ENCODE results near the gene CARD6. TPM values are rescaled to one million over a fixed set of nuclear protein-coding genes. Genes with fewer than 3 reads are reported as not detected.
"Not testable (repeated sequence)": the region's sequence is repeated elsewhere in the genome, so short reads cannot be mapped to it uniquely, and the experiment has no call there.

The CARD6 gene
- polyA plus RNA-seq, 2 of the 4 experiments (the other 2 are of a cell fraction) = 5.2 to 5.7 TPM

- no peak overlapping the region for H3K4me3 ChIP-seq
- no peak overlapping the region for H3K27ac ChIP-seq
- WGBS (ENCODE audit: missing lambda C conversion rate) = 24% methylated on average over 4 of the region's 4 CpGs
- ChIA-PET CTCF (interaction anchor here (2.1 kb wide), 1 partner anchor 22 kb away, joined by 7 read pairs; no protein-coding TSS in a partner anchor), POLR2A (no interaction called here)
- FAIRE-seq = no peak
- H3K4me1 ChIP-seq = no peaks in the 10 kb centered on the region
- TF ChIP-seq ZFP36 (IDR thresholded peaks at IDR 0.05; ENCODE audit: borderline replicate concordance, partially characterized antibody) (peak; percentile 74), EHMT2 (IDR thresholded peaks at IDR 0.05; ENCODE audit: low read depth) (no peak)
- no peak for DNase-seq (ENCODE audit: low read depth in 1 of 2, low spot score in 1 of 2)
- ATAC-seq = no peak
- no peaks in the 10 kb centered on the region for H3K9me3 ChIP-seq
- H3K4me2 ChIP-seq = no peak overlapping the region
Observed at GRCh38 chr5:40882291-40882690, 41.1 kb downstream of the CARD6 start.

GRCh38 chr5:40883051-40883450, 41.9 kb downstream of the CARD6 start:
- ATAC-seq; H3K9me3 ChIP-seq; H3K4me3 ChIP-seq; H3K27ac ChIP-seq; POLR2A ChIA-PET; H3K4me1 ChIP-seq; H3K4me2 ChIP-seq; FAIRE-seq; DNase-seq (ENCODE audit: low read depth in 1 of 2, low spot score in 1 of 2): not testable (repeated sequence)
- CTCF ChIA-PET = interaction anchor here (0.6 to 2.1 kb wide), 2 partner anchors 22 to 1341 kb away, joined by 3 to 7 read pairs; no protein-coding TSS in a partner anchor
- WGBS (ENCODE audit: missing lambda C conversion rate) = 0% methylated on average over 1 of the region's 1 CpG

DNA sequence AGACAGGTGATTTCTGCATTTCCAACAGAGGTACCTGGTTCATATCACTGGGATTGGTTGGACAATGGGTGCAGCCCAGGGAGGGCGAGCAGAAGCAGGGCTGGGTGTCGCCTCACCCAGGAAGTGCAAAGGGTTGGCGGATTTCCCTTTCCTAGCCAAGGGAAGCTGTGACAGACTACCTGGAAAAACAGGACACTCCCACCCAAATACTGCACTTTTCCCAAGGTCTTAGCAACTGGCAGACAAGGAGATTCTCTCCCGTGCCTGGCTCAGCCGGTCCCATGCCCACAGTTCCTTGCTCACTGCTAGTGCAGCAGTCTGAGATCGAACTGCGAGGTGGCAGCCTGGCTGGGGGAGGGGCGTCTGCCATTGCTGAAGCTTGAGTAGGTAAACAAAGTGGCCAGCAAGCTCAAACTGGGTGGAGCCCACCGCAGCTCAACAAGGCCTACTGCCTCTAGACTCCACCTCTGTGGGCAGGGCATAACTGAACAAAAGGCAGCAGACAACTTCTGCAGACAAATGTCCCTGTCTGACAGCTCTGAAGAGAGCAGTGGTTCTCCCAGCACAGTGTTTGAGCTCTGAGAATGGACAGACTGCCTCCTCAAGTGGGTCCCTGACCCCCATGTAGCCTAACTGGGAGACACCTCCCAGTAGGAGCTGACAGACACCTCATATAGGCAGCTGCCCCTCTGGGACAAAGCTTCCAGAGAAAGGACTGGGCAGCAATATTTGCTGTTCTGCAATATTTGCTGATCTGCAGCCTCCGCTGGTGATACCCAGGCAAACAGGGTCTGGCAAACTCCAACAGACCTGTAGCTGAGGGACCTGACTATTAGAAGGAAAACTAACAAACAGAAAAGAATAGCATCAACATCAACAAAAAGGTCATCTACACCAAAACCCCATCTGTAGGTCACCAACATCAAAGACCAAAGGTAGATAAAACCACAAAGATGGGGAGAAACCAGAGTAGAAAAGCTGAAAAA, 54.6 kb downstream of the CARD6 start:
- H3K9me3 ChIP-seq; DNase-seq (ENCODE audit: low read depth in 1 of 2, low spot score in 1 of 2); FAIRE-seq; H3K4me1 ChIP-seq; POLR2A ChIA-PET; H3K4me3 ChIP-seq; ATAC-seq; H3K4me2 ChIP-seq; H3K27ac ChIP-seq: not testable (repeated sequence)
- 30% methylated on average over 10 of the region's 10 CpGs for whole genome bisulfite sequencing (ENCODE audit: missing lambda C conversion rate)
- CTCF ChIA-PET = interaction anchor here (0.9 to 1.1 kb wide), 2 partner anchors 9 kb away, joined by 3 to 4 read pairs; no protein-coding TSS in a partner anchor

DNA sequence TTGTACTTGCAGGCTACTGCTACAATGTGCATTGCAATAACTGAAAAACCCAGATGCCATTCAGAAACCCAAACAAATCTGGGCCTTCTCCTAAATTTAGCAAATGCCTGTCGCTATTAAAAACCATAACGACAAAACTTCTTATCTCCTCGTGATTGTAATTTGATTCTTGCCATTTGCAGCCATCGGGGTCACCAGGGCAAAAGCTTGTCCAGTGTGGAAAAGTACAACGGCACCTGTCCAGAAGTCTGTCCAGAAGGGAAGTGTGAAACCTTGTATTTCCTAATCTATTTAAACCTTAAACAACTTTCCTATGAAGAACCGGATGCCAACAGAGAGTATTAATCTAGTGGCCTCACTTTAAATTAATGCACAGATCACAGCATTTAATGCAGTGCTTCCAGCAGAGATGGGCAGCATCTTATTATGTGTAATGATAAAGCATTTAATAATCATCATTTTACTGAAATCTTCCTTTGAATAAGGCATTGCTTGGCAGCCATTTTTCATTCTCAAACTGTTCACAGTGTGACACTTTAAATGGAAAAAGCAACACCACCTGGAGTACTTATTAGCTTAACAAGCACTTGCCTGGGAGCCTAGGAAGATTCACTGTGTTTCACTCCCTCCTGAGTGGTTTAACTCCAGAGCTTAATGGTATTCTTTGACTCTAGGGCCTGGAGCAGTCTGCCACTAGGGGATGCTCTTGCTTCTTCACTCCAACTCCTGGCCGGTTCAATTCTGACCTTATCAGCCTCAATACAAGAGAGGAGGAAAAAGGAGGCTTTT, 63.2 kb downstream of the CARD6 start:
- WGBS (ENCODE audit: missing lambda C conversion rate) = 44% methylated on average over 7 of the region's 7 CpGs
- ChIA-PET POLR2A (no interaction called here), CTCF (interaction anchor here (0.5 to 2.3 kb wide), 40 partner anchors 8 to 1331 kb away, joined by 3 to 18 read pairs (median 4); partner anchors contain the start of gene PLCXD3)
- TF ChIP-seq RFX5 (IDR thresholded peaks at IDR 0.05) (no peak), KDM5A (IDR thresholded peaks at IDR 0.05) (no peak), RARB (CRISPR knock-in tag; IDR thresholded peaks at IDR 0.05) (no peak), SMC3 (IDR thresholded peaks at IDR 0.05) (peak; percentile 83), MAX (IDR thresholded peaks at IDR 0.05) (no peak), RAD21 (conservative IDR thresholded peaks at IDR 0.05 in 1 of 2, IDR thresholded peaks at IDR 0.05 in 1 of 2) (peak; percentile 88 to 96)
- TF ChIP-seq, protein P1, sequence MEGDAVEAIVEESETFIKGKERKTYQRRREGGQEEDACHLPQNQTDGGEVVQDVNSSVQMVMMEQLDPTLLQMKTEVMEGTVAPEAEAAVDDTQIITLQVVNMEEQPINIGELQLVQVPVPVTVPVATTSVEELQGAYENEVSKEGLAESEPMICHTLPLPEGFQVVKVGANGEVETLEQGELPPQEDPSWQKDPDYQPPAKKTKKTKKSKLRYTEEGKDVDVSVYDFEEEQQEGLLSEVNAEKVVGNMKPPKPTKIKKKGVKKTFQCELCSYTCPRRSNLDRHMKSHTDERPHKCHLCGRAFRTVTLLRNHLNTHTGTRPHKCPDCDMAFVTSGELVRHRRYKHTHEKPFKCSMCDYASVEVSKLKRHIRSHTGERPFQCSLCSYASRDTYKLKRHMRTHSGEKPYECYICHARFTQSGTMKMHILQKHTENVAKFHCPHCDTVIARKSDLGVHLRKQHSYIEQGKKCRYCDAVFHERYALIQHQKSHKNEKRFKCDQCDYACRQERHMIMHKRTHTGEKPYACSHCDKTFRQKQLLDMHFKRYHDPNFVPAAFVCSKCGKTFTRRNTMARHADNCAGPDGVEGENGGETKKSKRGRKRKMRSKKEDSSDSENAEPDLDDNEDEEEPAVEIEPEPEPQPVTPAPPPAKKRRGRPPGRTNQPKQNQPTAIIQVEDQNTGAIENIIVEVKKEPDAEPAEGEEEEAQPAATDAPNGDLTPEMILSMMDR (IDR thresholded peaks at IDR 0.05) = peak; percentile 85
- FAIRE-seq (no peak), ATAC-seq (peak; percentile 93 to 99), DNase-seq (ENCODE audit: low read depth in 1 of 2, low spot score in 1 of 2) (peak; percentile 58 to 71)
- H3K4me2 ChIP-seq = no peak overlapping the region
- H3K4me3 ChIP-seq = no peak overlapping the region
- H3K27ac ChIP-seq = no peak overlapping the region
- H3K9me3 ChIP-seq = no peaks in the 10 kb centered on the region
- H3K4me1 ChIP-seq = no peaks in the 10 kb centered on the region

- Histone ChIP-seq H3K4me3 (no peak overlapping the region), H3K4me1 (no peaks in the 10 kb centered on the region), H3K27ac (no peak overlapping the region), H3K4me2 (no peak overlapping the region), H3K9me3 (no peaks in the 10 kb centered on the region)
- ChIA-PET CTCF (interaction anchor here (0.6 to 2.3 kb wide), 32 partner anchors 8 to 1331 kb away, joined by 3 to 18 read pairs (median 4); partner anchors contain the start of gene PLCXD3), POLR2A (no interaction called here)
- DNase-seq (ENCODE audit: low read depth in 1 of 2, low spot score in 1 of 2) = no peak
- WGBS (ENCODE audit: missing lambda C conversion rate) = 70% methylated on average over 2 of the region's 2 CpGs
- TF ChIP-seq, protein P1 (IDR thresholded peaks at IDR 0.05) = peak; percentile 31; the same call in 1 of the 3 replicates
- TF ChIP-seq MAFK (IDR thresholded peaks at IDR 0.05; ENCODE audit: partially characterized antibody) (peak; percentile 1), CBX8 (IDR thresholded peaks at IDR 0.05) (no peak)
- ATAC-seq = 0 out of 6 replicates have a peak, but pooled peaks of 1 of the 2 experiments have one; percentile 30
- no peak for FAIRE-seq
Observed at GRCh38 chr5:40904994-40905306, 63.8 kb downstream of the CARD6 start.

All from A549 (cell line).